HFFc6 (cell line): ENCODE data around the gene LAMB2. TPM values are rescaled to one million over a fixed set of nuclear protein-coding genes. Genes with fewer than 3 reads are reported as not detected.

Experiments
- DNase-seq: peaks from one replicate; pipeline ENCODE4 v3.0.0-alpha.2; 2018
- H3K27ac Mint-ChIP-seq: 2 replicates; pipeline ENCODE4 v1.8.0; 2020; ENCODE audit warnings: mild to moderate bottlenecking, mixed read lengths
- H3K27me3 Mint-ChIP-seq: 2 replicates; pipeline ENCODE4 v1.8.0; 2021; ENCODE audit warnings: mild to moderate bottlenecking, moderate library complexity, mixed read lengths; ENCODE audit not compliant: insufficient read depth
- H3K36me3 Mint-ChIP-seq: 2 replicates; pipeline ENCODE4 v1.8.0; 2021; ENCODE audit warnings: low read depth, mixed read lengths
- H3K4me1 Mint-ChIP-seq: 2 replicates; pipeline ENCODE4 v1.8.0; 2020; ENCODE audit warnings: low read depth, mixed read lengths
- H3K4me3 Mint-ChIP-seq: 2 replicates; pipeline ENCODE4 v1.8.0; 2020; ENCODE audit warnings: mild to moderate bottlenecking, moderate library complexity, mixed read lengths
- H3K9me3 Mint-ChIP-seq: 2 replicates; pipeline ENCODE4 v1.8.0; 2020; ENCODE audit warnings: mild to moderate bottlenecking, mixed read lengths
- total RNA-seq, 6 experiments: library from RNA; stranded (reverse); fragmentation: NEBNext Ultra II Directional; extraction: Animal tissue kit (Norgen Biotek cat#: 25700); gene quantifications; 2 replicates in 1 of 6; 3 replicates in 5 of 6; pipeline ENCODE4 v1.2.3, GENCODE V29; 2021
- TF ChIP-seq, protein P1 (sequence below): fragments of 200-600 bp; sonication (generic); IDR thresholded peaks from 2 replicates; pipeline ENCODE4 v1.5.0; 2021; ENCODE audit warnings: antibody characterized with exemption, mild to moderate bottlenecking

LAMB2 gene
- total RNA-seq, 6 experiments from 2014 or later: 432 to 518 (median 449) TPM

DNA sequence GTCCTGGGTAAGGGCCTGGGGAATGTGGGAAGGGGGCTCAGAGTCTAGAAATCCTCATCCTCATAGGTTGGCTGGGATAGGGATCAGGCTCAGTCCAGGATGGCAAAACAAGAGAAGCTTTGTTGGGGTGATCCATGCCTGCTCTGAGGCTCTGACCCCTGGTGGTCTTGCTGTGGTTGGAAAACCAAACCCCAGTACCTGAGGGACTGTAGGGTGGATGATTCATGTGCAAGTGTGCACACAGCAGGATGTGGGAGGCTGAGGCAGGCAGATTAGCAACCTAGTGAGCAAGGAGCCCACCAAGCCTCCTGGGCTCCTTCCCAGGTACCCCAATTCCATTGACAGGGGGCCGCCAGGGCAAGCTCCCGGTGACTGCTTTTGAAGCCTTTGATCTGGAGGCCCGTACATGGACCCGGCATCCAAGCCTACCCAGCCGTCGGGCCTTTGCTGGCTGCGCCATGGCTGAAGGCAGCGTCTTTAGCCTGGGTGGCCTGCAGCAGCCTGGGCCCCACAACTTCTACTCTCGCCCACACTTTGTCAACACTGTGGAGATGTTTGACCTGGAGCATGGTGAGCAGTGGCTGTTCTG, 41.6 kb upstream of the LAMB2 start:
- H3K4me1 Mint-ChIP-seq: peaks cover 31% of the 10 kb centered on the region
- no peak overlapping the region for H3K4me3 Mint-ChIP-seq
- TF ChIP-seq, protein P1, sequence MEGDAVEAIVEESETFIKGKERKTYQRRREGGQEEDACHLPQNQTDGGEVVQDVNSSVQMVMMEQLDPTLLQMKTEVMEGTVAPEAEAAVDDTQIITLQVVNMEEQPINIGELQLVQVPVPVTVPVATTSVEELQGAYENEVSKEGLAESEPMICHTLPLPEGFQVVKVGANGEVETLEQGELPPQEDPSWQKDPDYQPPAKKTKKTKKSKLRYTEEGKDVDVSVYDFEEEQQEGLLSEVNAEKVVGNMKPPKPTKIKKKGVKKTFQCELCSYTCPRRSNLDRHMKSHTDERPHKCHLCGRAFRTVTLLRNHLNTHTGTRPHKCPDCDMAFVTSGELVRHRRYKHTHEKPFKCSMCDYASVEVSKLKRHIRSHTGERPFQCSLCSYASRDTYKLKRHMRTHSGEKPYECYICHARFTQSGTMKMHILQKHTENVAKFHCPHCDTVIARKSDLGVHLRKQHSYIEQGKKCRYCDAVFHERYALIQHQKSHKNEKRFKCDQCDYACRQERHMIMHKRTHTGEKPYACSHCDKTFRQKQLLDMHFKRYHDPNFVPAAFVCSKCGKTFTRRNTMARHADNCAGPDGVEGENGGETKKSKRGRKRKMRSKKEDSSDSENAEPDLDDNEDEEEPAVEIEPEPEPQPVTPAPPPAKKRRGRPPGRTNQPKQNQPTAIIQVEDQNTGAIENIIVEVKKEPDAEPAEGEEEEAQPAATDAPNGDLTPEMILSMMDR: no peak
- H3K27me3 Mint-ChIP-seq: peaks cover 3% of the 10 kb centered on the region
- no peak overlapping the region for H3K27ac Mint-ChIP-seq
- H3K36me3 Mint-ChIP-seq: no peaks in the 10 kb centered on the region
- no peak for DNase-seq
- H3K9me3 Mint-ChIP-seq: no peaks in the 10 kb centered on the region

DNA sequence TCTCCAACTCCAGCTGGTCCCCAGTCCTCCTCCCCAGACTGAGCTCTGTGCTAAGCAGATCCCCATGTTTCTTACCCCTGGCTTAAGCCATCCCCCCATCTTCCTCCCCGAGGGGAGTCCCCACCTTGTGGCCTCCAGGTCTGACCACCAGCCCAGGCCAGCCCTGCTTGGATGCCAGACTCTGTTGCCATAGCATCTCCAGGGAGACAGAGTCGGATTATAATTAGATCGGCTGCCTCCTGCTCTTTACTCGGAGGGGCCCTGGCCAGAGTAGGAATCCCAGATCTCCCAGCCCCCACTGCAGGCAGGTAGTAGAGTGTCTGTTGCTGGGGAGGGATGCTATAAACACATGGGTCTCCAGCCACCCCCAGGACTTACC, 40.9 kb upstream of the LAMB2 start:
- peaks cover 31% of the 10 kb centered on the region for H3K4me1 Mint-ChIP-seq
- DNase-seq: no peak
- no peaks in the 10 kb centered on the region for H3K36me3 Mint-ChIP-seq
- H3K9me3 Mint-ChIP-seq: no peaks in the 10 kb centered on the region
- TF ChIP-seq, protein P1: no peak
- H3K27me3 Mint-ChIP-seq: peaks cover 3% of the 10 kb centered on the region
- H3K4me3 Mint-ChIP-seq: no peak overlapping the region
- H3K27ac Mint-ChIP-seq: peak overlapping the region; percentile 56

DNA sequence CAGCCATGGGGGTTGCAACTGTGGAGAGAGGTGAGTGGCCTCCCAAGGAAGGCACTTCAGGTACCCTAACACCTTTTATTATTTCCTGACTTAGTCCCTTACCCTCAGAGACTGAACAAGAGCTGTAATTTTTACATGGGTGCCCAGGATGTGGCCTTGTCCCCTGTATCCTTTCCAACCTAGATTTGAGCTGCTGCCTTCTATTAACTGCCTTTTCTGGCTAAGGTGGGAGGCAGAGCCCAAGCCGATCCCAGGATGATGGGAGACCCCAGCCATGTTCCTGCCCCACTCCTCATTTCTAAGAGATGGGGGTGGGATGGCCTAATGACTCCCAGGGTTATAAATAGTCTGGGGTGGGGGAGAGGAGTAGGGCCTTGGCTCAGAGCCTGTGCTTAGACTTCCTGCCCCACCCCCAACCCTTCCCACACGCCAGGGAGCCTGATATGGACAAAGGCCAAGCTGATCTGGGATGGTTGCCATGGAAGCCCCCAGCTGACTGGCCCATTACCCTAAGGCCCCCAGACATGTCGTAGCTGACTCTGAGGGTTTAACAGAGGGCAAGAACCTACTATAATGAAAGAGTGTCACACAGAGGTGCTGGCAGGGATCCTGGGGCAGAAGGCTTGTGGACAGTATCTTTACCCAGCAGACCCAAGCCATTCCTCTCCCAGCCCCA, 40.4 kb upstream of the LAMB2 start:
- Mint-ChIP-seq H3K4me3 (no peak overlapping the region), H3K27ac (peak overlapping the region; percentile 56), H3K4me1 (peaks cover 31% of the 10 kb centered on the region), H3K36me3 (no peaks in the 10 kb centered on the region), H3K27me3 (peaks cover 3% of the 10 kb centered on the region), H3K9me3 (no peaks in the 10 kb centered on the region)
- DNase-seq: no peak
- TF ChIP-seq, protein P1: no peak

DNA sequence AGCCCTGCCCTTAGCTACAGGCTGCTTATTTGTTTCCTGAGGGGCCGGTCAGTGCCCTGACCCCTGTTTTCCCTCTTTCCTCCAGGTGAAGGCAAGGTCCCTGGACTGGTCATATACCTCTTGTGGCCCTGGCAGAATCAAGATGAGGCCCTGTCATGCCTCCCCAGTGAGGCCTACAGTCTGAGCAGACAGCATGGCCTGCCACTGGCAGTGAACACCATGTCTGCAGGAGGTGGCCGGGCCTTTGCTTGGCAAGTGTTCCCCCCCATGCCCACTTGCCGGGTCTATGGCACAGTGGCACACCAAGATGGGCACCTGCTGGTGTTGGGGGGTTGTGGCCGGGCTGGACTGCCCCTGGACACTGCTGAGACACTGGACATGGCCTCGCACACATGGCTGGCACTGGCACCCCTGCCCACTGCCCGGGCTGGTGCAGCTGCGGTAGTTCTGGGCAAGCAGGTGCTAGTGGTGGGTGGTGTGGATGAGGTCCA, 39.7 kb upstream of the LAMB2 start:
- Mint-ChIP-seq H3K36me3 (no peaks in the 10 kb centered on the region), H3K9me3 (no peaks in the 10 kb centered on the region), H3K4me1 (peaks cover 31% of the 10 kb centered on the region), H3K27ac (no peak overlapping the region), H3K27me3 (peaks cover 1% of the 10 kb centered on the region; the same call in 1 of the 2 replicates), H3K4me3 (peak overlapping the region; percentile 91)
- no peak for DNase-seq
- TF ChIP-seq, protein P1: no peak

DNA sequence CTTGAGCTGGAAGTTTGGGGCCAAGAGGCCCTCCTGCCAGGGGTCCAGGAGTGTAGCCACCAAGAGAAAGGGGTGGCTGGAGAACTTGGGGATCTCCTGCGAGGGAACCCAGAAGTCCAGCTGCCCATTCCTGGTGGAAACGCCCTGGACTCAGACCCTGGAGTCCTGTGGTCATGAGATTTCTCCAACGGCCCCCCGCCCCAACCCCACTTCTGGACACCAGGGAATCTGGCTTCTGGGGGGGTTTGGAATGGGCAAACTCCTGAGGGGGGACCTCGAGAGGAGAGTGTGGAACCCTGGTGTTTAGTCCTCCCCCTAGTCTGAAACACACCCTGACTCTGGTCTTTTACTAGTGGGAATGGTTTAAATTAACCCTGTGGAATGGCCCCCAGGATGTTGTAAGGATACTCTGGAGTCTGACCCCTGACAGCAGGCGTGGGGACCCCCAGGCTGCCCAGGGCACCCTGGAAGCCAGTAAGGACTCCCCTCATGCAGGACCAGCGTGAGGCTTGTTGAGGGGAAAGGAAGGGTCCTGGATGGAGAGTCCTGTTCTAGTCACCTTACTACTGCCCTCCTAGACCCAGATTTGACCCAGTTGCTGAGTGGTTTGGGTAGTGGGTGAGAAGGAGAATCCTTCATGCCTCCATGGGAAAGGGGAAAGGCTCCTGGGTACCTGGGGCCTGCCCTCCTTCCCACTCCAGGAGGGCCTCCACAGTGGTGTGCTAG, 39.1 kb upstream of the LAMB2 start:
- TF ChIP-seq, protein P1: no peak
- Mint-ChIP-seq H3K36me3 (no peaks in the 10 kb centered on the region), H3K27me3 (peaks cover 1% of the 10 kb centered on the region; the same call in 1 of the 2 replicates), H3K27ac (peak overlapping the region; percentile 56), H3K9me3 (no peaks in the 10 kb centered on the region), H3K4me1 (peaks cover 31% of the 10 kb centered on the region), H3K4me3 (peak overlapping the region; percentile 91)
- no peak for DNase-seq
